HG02973 (cell line): ENCODE results near the gene NAP1L1.

ENCODE experiments used
- ATAC-seq: cut with Tn5 transposase; IDR thresholded peaks from one replicate; pipeline ENCODE4 v1.9.1; 2021; ENCODE audit warnings: moderate library complexity; ENCODE audit not compliant: unreplicated experiment

Gene NAP1L1

DNA sequence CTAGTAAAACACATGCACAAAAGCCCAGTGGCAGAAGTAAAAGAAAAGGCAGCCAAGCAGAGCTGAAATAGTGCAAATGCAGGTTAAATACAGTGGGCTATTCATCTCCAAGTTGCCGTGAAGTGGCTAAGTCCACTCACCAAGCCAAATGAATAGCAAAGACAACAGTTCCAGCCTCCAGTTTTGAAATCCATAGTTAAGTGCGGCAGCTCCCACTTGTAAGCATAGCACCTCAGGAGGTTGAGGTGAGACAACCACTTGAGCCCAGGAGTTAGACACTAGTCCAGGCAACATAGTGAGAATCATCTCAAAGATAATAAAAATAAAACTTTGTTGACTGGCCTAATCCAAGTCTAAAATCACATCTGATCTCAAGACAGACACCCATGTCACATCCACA, 43.1 kb downstream of the NAP1L1 start:
- no peak for ATAC-seq

DNA sequence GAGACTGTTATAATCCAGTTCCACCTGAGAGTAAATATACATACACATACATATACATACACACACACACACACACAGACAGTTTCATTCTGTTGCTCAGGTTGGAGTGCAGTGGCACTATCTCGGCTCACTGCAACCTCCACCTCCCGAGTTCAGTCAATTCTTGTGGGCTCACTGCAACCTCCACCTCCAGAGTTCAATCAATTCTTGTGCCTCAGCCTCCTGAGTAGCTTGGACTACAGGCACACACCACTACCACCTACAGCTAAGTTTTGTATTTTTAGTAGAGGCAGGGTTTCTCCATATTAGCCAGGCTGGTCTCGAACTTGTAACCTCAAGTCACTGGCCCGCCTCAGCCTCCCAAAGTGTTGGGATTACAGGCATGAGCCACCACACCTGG, 44.0 kb downstream of the NAP1L1 start:
- no peak for ATAC-seq

DNA sequence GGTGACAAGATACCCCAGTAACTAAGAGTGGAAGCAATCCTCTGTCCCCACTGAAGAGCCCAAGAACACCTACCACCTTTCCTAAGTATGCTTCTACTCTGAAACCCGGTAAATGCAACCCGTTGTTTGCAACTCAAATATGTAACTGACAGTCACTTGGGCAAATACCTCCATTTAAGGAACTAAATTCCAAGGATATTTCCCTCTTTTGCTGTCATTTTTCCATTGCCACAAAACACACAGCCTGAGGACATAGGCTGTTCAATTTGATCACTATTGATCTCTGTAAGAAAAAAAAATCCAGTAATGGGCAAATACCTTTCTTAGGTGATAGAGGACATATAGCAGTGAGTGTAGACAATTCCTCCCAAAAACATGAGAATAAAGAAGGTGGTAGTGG, 46.3 kb downstream of the NAP1L1 start:
- ATAC-seq, result no peak

DNA sequence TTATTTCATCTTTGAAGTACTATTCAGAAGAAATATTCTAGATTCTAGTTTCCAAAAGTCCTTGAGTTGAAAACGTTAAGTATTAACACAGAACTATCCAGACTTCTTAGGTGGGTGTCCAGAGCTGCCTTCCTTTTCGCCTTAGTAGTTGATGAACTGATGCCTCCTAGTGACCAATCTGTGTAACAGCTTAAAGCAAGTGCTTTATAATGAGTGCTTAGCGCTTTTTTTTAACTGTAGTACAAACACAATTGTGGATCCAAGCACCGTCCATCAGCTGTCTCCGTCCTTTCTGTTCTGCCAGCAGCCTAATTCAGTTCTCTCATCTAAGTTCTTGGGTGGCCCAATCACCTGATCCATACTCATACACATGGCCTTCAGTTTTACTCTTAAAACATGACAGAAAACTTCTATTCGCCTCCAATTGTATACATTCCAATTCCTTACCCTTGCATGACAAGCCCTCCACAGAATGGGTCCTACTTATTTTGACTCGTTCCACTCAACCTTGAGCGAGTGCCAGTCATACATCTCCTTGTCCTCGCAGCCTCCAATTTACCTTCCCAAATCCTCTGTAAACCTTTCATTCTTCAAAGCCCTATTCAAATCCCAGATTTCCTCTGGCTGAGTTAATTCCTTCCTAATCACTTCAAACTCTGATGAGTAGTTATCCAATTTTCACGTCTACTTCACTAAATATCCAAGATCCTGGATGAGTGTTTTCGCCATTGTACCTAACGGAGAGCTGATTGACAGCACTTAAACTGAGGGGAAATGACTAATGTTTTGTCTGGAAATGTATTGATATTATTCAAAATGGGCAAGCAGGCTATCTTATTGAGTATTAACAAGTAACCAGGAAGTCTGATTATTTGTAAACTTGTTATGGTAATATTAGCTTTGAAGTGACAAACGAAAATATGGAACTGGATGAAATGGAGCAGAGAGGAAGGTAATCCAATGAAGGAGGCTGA, 47.1 kb downstream of the NAP1L1 start:
- ATAC-seq, result peak; percentile 69

DNA sequence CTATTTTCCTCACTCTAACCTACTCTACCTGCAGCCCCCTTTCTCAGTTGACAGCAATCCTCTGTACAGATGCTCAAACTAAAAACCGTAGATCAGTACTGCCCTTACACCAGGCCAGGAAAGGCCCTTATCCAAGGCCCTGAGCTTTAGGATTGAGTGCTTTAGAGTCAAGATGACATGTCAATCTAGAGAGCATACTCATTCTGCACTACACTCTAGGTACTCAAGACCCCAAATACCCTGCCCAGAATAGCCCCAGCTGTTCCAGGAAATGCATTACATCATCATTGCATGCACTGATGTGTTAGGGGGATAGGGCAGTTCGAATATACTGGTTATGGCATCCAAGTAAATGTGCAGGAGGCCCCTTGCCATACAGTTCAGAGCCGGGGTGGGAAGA, 49.4 kb downstream of the NAP1L1 start:
- no peak for ATAC-seq

DNA sequence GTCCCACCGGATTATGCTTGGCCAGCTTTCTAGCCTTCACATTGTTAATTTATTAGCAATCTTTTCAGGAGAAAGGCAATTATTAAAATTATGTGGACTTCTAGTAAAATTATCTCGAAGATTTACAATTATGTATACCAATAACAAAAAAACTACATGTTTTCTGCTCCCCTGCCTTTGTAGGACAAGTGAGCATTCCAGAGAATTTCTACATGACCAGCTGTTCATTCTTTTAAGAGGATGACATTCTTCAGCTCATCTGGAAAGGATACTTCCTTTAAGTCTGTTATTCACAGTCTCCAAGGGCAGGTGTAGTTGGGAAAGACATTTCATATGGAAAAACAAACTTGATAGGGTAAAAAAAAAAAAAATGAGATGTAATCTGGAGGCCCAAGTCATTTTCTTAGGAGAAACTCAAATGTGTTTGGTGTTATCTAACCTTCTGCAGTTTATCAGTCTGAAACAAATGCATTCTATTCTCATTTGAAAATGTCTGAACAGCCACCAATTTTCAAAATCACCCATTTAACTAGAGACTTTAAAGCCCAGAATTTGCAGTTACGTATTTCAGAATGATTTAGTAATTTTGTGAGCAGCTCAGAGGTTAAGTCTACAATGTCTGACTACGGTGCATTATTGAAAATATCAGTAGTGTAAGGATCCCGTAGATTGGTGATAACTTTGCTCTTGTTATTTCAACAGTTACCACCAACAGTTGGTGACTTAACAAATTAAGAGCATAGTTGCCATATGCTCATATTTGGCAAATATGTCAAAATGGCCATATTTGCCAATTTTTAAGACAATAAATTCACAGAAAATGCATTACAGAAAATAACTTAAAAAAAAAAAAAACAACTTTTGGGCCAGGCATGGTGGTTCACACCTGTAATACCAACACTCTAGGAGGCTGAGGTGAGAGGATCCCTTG, 51.1 kb downstream of the NAP1L1 start:
- ATAC-seq, result no peak

DNA sequence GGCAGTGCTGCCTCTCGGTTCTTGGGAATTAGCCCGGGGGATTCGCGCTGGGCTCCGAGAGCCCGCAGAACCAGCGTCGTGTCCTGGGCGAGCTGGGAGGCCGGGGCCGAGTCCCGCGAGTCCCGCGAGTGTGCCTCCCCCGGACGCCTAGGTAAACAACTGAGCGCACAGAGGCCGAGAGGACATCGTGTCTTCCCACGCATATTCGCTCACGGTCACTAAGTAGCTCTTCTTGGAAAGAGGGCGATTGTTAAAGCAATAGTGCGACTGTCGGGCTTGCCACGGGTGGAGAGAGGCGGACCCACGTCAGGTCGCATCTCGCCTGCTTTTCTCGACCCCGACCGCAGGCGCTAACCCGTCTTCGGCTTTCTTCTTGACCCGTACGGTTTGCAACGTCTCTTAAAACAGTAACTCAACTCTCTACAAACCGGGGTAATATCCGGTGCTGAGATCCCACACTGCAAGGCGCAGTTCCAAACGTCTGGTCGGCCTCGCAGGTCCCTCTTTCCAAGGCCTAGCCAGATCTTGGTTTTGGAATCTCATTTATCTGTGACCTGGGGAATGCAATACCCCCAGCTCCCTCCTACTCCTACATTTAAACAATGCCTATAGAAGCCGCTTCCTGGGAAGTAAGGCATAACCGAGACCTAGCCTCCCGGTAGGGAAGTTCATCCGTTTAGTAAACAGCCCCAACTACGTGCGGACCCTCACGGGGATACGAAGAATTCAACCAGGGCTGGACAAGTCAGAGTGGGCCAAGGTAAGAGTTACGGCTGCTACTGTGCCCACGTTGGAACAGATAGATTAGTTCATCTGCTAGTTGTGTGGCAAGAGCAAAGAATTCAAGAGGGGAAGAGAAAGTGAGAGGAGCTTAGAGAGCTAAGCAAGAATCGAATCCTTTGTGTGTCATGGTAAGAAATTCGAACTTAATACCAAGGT, 52.2 kb downstream of the NAP1L1 start:
- ATAC-seq, result peak; percentile 26

DNA sequence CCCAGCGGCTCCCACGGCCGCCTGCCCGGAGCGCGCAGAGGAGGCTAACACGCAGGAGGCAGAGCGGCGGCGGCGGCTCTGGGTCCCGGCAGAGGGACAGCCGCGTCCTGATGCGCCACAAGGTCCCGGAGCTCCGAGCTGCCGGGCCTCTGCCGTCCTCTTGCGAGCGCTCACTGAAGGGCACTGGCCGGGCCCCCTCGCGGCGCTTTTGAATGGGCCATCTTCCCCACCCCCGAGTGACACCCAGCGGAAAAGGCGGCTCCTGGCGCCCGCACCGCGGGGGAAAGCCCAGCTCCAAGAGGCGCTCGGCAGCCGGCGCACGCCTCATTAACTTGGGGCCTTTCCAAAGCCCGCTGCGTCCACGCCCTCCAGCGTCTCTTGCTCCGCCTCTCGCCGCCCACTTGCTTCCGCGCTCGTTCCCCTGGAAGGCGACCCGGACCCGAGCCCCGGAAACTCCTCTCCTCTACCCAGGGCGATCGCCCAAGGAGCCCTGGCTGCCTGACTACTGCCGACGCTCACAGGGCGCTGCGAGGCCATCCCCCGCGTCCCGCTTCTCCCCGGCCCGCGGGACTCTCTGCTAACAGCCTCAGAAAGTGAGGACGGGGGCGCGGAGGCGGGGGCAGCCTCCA, 53.0 kb downstream of the NAP1L1 start, which contains the start of gene PHLDA1:
PHLDA1 (minus strand) TSS at position 363 of the 629 bp plus-strand sequence.
- peak; percentile 80 for ATAC-seq

DNA sequence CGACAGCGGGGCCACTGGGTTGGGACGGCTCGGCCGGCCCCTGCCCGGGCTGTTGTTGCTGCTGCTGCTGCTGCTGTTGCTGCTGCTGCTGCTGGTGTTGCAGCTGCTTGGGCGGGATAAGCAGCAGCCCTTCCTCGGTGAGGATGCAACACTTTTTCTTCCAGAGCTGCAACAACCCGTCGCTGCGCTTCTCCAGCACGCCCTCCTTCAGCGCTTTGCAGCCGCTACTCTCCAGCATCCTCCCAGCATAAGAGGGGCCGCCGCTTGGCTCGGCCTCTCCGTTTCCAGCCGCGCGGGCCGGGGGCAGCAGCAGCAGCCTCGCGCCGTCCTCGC, 53.4 kb downstream of the NAP1L1 start:
- ATAC-seq, result no peak

DNA sequence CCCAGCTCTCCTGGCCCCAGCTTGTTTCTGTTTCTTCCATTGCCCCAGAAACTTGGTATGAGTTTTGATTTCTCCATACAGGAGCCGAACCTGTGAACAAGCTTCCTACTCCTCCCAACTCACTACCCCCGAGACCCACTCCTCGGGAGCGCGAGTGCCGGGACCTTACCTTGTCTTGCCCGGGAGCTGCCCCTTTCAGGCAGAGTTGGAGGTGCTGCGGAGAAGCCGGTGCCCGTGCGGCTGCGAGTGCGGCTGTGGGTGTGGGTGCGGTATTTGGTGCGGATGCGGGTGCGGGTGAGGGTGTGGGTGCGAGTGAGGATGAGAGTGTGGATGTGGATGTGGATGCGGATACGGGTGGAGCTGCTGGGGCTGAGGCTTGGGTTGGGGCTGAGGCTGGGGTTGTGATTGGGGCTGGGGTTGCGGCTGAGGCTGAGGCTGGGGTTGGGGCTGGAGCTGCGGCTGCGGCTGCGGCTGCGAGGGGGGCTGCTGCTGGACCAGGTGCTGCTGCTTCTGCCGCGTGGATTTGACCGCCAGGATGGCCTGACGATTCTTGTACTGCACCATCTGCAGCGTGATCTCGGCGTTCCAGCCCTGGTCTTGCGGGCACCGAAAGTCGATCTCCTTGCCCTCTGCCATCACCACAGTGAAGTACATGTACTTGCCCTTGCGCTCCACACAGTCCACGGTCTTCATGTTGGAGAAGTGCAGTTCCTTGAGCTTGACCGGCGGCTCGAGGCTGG, 54.0 kb downstream of the NAP1L1 start:
- ATAC-seq, result no peak

DNA sequence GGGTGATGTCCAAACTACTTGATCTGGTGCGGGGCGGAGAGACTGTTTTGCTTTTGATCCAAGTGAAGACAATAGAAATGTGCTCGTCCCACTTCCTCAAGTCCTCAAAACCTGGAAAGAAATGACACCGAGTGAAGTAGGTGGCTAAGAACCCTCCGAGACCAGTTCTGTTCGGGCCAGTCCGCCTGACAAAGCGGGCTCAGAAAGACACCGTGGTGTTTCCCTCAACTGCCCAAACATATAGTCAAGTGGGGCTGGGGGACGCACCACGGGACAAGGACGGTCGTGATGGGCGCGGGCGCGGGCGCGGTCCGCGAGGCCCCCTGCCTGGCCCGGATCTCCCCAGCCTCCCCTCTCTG, 54.5 kb downstream of the NAP1L1 start:
- no peak for ATAC-seq

DNA sequence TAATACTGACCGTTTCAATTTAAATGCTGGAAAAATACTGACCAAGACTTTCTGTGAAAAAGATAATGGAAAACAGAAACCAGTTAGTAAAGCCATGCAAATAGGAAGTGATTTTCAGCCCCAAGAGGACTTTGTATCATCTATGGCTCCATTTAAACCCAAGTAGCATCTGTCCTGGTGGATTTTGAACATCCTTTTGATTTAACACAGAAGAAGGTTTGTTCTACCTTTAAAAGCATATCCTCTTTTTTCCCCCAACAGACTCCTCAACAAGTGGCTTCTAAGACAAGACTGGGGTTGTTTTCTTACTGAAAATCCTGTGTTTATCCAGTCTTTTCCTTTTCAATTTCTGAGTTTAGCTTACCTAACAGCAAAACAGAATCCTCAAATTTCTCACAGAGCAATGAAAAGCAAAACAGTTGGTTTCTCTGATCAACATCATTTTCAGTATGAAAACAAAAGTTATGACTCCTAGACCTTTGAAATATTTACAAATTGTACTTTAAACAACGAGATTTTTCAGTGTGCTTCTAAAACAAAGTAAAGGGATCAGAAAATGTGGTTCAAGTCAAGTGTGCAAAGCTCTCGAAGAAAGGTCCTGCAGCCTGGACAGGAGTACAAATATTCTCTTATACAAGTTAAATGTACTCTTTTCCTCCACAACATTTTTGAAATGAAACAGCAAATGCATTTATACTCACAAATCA, 55.8 kb downstream of the NAP1L1 start:
- ATAC-seq, result no peak

DNA sequence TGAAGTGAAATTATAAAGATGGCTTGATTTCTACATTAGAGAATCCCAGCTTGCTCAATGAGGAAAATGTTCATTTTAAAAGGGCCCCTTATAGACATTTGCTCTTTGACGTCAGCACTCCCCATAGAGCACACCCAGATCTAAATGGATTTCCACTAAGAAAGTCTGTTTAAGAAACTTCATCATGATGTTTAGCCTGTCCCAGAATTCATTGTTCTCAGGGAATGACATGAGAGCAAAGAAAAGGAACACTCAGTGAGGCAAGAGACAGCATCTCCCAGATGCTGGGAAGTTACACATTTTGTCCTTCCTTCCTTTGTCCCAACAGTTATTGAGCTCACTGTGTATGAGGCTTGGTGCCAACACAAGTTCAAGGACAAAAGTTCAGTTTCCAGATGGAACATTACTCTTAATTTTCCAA, 57.8 kb downstream of the NAP1L1 start:
- no peak for ATAC-seq

DNA sequence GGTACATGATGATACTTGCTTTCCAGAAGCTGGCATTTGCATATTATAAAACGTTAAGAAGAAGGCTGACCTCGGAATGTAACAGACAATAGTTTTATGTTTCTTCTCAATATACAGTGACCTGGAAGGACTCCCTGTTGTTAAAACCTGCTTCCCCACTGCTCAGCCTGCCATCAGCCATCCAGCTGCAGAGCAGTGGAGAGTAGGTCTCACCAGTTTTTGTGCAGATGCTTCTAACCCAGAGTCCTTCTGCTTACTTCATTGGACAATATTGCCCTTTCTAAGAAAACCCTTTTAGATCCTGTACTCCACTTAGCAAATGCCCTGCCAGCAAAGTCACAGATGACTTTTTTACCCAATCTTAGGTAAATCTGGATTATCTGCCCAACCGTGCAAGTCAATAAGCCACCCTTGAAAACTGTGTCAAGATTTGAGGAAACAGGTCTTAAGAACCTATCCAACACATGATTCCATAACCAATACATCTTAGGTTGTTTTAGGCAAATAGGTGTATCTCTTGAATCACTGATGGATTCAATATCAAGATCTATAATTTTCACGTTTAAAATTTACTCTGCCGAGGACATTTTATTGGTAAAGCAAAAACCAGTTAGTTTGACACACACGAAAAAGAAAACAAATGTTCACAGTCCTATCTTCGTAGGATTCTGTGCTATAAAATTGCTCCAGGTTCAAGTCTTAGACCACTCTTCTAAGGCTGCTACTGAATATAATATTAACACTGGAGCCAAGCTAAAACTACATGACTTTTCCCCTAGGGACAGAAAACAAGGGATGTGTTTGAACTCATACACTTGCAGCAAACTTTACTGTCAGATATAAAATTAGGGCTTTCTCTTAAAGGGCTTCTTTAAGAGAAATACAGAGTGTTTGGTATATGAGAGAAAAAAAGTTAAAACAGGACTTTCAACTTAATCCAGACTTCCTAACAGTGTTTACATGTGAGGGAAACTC, 58.6 kb downstream of the NAP1L1 start:
- no peak for ATAC-seq

DNA sequence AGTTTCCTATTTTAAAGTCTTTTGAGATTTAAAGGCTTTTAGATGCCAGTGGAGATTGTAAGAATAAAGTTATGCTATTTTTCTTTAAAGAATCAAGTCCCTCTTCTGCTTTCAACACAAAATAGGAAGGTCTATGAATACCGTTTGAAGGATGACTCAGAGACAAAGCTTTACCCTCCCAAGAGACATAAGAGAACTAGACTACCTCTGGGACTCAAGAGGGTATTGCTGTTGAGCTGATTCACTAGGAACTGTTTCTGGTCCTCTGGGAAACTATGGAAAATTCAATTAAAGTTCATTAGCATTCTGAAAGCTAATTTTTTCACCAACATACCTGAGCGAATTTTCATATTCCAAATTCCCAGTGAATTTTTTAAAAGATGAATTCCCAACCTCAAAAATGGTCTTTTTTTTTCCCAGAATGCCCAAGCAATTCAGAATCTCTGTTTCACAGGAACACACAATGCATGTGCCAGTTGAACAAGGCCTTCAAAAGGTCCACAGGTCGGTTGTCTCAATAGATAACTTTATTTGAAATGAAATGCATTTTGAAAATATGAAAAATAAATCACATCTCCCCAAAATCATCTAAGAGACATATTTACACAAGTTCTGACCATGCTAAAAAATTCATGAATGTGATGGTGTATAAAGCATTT, 59.4 kb downstream of the NAP1L1 start:
- no peak for ATAC-seq

DNA sequence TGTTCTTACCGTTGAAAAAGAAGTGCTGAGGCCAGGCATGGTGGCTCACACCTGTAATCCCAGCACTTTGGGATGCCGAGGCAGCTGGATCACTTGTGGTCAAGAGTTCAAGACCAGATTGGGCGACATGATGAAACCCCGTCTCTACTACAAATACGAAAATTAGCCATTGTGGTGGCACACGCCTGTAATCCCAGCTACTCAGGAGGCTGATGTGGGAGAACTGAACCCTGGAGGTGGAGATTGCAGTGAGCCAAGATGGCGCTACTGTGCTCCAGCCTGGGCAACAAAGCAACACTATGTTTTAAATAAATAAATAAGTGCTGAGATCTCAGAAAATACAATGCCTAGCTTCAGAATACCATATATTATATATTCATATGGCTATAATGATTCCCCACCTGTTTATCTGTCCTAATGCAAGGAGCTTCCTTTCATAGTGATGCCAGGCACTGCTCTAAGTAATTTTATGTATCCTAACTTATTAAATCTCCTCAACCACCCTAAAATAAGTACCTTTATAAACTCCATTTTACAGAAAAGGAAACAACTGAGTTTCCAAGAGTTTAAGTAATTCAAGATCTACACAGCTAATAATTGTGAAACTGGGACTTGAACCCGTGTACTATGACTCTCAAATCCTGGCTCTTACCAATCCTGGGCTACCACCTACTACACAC, 60.2 kb downstream of the NAP1L1 start:
- ATAC-seq, result no peak
